Activated T-helper 17 cell treated with anti-CD3 and anti-CD28 coated beads, Interleukin-2, amount 50 U/mL, for 72 hours (primary cell): Measurements from ENCODE around the gene AOPEP. TPM values are rescaled to one million over a fixed set of nuclear protein-coding genes. Genes with fewer than 3 reads are reported as not detected.

Source experiments
- ATAC-seq: fragments of 150-1000 bp; cut with Tn5 transposase; replicated peaks from 2 replicates; pipeline ENCODE4 v1.10.0; 2021; ENCODE audit warnings: mild to moderate bottlenecking, moderate library complexity
- H3K27ac Mint-ChIP-seq: one replicate; pipeline ENCODE4 v1.8.0; 2022; ENCODE audit warnings: mixed read lengths
- H3K27me3 Mint-ChIP-seq: one replicate; pipeline ENCODE4 v1.8.0; 2022; ENCODE audit warnings: mixed read lengths
- H3K36me3 Mint-ChIP-seq: one replicate; pipeline ENCODE4 v1.8.0; 2022; ENCODE audit warnings: low read depth, mild to moderate bottlenecking, mixed read lengths
- H3K4me1 Mint-ChIP-seq: one replicate; pipeline ENCODE4 v1.8.0; 2022; ENCODE audit warnings: mixed read lengths
- H3K4me3 Mint-ChIP-seq: one replicate; pipeline ENCODE4 v1.8.0; 2022; ENCODE audit warnings: mild to moderate bottlenecking, mixed read lengths
- H3K9me3 Mint-ChIP-seq: one replicate; pipeline ENCODE4 v1.8.0; 2022; ENCODE audit warnings: mixed read lengths
- total RNA-seq, 2 donors: library from RNA; stranded (reverse); gene quantifications; one replicate each; pipeline ENCODE4 v1.2.3, GENCODE V29; 2022

Gene AOPEP
- total RNA-seq, 2 donors from 2014 or later = 15.5 to 16.4 TPM

DNA sequence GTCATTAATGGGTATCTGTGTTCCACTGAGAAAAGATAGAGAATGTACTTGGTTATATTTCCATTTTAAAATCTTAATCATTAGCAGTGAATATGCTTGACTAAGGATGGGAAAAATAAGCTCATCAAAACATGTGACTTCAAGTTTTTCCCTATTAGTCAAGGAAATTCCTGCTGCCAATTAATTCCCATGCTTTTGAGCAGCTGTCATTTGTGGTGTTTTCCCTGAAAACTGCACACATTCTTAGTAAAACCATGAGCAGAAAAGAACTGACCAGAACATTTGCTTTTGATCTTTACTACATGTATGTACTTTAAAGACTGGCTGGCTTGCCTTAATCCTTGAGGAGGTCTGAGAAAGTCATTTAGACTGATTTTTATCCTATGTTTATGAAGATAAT, 75.2 kb downstream of the AOPEP start:
- Mint-ChIP-seq H3K36me3 (peaks cover 33% of the 10 kb centered on the region), H3K4me1 (peaks cover 14% of the 10 kb centered on the region), H3K27me3 (no peaks in the 10 kb centered on the region), H3K9me3 (no peaks in the 10 kb centered on the region), H3K4me3 (no peak overlapping the region), H3K27ac (no peak overlapping the region)
- ATAC-seq = no peak

DNA sequence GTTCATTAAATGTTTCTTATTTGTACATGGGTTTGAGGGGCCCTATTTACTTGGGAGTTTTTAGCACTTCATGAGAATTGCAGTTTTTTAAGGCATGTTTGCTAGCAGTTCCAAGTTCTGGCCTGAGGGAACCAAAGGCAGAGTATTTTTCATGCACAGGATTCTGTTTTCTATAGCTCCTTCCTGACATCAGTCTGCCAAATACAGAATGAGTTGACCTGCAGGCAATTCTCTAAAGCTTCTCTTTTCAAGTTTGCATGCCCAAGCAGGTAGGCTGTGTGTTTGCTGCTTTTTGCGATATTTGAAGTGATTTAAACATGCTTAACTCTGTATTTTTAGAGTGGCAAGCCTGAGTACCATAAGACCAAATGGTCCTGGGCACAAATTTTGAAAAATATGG, 75.8 kb downstream of the AOPEP start:
- Mint-ChIP-seq H3K27ac (no peak overlapping the region), H3K27me3 (no peaks in the 10 kb centered on the region), H3K4me3 (no peak overlapping the region), H3K36me3 (peaks cover 34% of the 10 kb centered on the region), H3K9me3 (no peaks in the 10 kb centered on the region), H3K4me1 (peaks cover 14% of the 10 kb centered on the region)
- ATAC-seq = no peak

DNA sequence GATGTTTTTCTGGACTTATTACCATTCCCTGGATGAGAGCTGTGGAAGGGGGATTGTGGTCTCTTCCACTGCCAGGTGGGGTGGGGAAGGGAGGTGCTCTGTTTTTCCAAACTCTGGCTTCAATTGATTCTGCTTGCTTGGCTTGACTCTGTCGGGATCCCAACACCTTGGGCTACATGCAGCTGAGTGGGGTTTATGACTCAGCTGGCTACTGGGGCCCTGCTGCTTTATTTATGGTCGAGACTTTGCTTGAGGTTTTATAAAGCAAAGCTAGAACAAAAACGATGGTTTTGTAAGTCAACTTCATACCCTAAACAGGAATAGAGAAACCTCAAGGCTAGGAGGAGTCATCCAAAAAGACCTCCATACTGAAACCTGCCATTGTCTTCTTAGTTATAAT, 76.3 kb downstream of the AOPEP start:
- peak; percentile 94 for ATAC-seq
- Mint-ChIP-seq H3K27ac (peak overlapping the region; percentile 63), H3K4me3 (peak overlapping the region; percentile 38), H3K4me1 (peaks cover 14% of the 10 kb centered on the region), H3K9me3 (no peaks in the 10 kb centered on the region), H3K36me3 (peaks cover 40% of the 10 kb centered on the region), H3K27me3 (no peaks in the 10 kb centered on the region)

DNA sequence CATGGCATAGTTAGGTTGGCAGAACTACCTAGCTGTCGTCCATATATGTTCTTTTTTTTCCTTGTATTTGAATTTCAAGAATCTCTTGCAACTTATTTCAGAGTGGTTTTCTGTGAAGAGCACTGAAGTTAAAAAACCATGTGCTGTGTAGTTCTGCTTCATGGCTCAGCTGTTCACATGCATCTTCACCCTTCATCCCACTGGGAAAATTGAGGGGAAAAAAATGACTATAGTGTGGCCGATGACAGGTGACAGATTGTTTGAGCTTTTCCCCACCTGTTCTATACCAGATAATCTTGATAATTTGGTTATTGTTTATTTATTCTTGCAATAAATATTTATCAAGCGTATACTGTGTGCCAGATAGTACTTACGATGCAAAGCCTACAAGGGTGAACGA, 77.8 kb downstream of the AOPEP start:
- Mint-ChIP-seq H3K4me1 (peaks cover 14% of the 10 kb centered on the region), H3K36me3 (peaks cover 50% of the 10 kb centered on the region), H3K27me3 (no peaks in the 10 kb centered on the region), H3K9me3 (no peaks in the 10 kb centered on the region), H3K27ac (no peak overlapping the region), H3K4me3 (peak overlapping the region; percentile 26)
- ATAC-seq = no peak

DNA sequence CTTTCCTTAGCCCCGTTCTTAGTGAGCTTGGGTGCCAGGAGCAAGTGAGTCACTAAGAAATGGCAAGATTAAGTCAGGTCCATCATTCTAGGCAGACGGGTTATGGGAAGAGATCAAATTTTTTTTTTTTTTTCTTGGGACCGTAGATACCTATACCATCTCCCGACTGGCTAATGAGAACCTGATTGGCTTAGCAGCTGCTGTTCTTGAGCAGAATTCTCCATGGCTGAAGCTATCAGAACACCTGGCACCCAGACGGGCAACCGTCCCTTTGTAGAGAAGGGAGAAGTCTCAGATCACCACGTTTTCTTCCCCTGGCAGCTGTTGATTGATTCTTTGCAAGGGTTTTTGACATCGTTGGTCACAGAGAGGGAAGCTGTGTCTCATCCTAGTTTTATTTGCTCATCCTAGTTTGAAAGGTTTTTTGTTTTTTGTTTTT, 78.6 kb downstream of the AOPEP start:
- H3K4me1 Mint-ChIP-seq = peaks cover 11% of the 10 kb centered on the region
- H3K27me3 Mint-ChIP-seq = no peaks in the 10 kb centered on the region
- H3K9me3 Mint-ChIP-seq = no peaks in the 10 kb centered on the region
- H3K4me3 Mint-ChIP-seq = no peak overlapping the region
- no peak for ATAC-seq
- peaks cover 46% of the 10 kb centered on the region for H3K36me3 Mint-ChIP-seq
- no peak overlapping the region for H3K27ac Mint-ChIP-seq

DNA sequence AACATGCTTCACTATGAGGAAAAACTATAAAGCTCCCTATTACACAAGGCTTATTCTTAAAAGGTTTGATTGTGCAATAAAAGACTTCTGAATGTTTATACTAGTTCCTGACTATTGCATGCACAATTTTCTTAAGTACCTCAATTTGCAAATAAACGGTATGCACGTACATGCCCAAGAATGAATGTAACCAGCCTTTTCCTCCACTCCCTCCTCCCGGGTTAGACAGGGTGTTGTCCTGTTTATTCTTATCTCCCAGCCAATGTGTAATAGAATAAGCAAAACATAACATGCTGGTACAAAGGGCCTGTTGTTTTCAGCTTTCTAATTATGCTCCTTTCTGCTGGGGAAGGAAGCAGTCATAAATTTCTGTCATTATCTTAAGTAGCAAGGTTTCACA, 79.1 kb downstream of the AOPEP start:
- H3K4me3 Mint-ChIP-seq = no peak overlapping the region
- no peak for ATAC-seq
- H3K9me3 Mint-ChIP-seq = no peaks in the 10 kb centered on the region
- peaks cover 41% of the 10 kb centered on the region for H3K36me3 Mint-ChIP-seq
- no peak overlapping the region for H3K27ac Mint-ChIP-seq
- peaks cover 10% of the 10 kb centered on the region for H3K4me1 Mint-ChIP-seq
- no peaks in the 10 kb centered on the region for H3K27me3 Mint-ChIP-seq

DNA sequence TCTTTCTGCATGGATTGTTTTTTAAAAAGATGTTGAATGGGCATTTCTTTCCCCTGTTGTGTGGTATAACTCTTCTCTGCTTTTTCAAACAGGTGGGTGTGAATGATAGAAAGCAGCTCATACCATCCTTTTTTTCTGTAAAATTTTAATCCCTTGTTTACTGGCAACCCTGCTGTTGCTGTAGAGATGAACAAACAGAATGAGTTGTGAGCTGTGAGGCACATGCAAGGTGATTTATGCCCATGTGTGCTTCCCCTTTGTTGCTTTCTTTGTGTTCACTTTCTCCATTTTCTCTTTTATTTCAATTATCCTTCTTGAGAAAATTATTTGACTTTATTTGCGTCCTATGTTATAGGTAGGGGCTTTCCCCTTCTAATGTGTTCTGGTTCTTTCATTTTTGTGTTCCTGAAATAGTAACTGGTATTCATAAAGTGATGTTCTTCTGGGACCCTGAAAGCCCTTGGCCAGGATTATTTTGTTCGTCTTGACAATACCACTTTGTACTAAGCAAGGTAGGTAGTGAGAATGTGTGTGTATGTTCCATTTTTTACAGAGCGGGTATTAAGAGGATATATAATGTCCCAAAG, 79.9 kb downstream of the AOPEP start:
- Mint-ChIP-seq H3K4me3 (no peak overlapping the region), H3K27ac (no peak overlapping the region), H3K36me3 (peaks cover 33% of the 10 kb centered on the region), H3K9me3 (no peaks in the 10 kb centered on the region), H3K27me3 (no peaks in the 10 kb centered on the region), H3K4me1 (peaks cover 10% of the 10 kb centered on the region)
- ATAC-seq = no peak

DNA sequence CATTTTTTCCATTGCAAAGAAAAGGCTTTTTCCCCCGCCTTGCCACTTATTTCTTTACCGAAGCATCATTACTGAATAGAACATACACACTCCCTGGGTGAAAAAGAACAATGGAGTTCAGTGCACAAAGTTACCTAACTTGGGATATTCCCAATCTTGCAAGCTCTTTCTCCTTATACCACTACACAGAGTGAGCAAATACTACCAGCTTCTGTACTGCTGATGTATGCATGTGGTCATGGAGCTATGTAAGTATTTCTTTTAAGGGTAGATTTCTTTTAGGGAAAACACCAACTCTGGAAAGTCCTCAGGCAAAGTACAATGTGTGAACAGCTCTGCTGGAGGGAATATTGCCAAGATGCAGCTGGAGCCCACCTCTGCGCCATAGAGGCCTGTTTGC, 81.1 kb downstream of the AOPEP start:
- H3K9me3 Mint-ChIP-seq = no peaks in the 10 kb centered on the region
- no peak for ATAC-seq

DNA sequence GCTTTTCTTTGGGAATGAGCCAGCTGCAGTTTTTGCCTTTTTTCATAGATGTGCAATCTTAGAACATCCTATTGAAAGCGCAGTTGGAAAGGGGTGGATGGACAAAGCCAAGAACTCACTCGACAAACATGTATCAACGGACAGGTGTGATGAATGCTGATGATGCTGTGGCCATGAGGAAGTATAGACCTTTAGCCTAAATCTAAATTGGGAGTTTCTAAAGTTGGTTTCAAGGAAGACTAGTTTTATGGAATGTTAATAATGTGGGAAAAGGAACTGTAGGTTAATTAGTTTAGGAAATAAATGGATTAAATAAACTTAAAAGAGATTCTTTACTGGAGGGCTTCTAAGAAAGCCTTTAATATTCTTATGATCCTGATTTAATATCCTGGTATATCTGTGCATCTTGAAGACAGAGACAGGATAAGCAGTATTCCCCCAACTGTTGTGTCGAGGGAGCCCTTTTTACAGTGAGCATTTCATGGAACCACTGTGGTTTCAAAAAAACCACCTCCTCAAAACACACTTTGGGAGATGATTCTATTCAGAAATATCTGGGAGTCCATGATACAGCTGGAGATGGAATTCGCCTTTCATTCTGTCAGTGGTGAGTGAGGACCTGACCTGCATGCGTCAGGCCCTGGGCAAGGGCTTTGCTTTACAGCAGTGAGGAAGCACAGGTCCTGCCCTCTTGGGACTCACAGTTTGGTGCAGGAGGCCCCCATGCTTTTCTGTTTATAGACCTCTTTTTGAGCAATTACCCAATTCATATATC, 82.6 kb downstream of the AOPEP start:
- no peaks in the 10 kb centered on the region for H3K27me3 Mint-ChIP-seq
- H3K4me1 Mint-ChIP-seq = peaks cover 5% of the 10 kb centered on the region
- H3K36me3 Mint-ChIP-seq = peaks cover 23% of the 10 kb centered on the region
- no peak overlapping the region for H3K4me3 Mint-ChIP-seq
- ATAC-seq = no peak
- H3K9me3 Mint-ChIP-seq = no peaks in the 10 kb centered on the region
- no peak overlapping the region for H3K27ac Mint-ChIP-seq

More for the DNA sequence above, 81.1 kb downstream of the AOPEP start:
- Mint-ChIP-seq H3K36me3 (peaks cover 23% of the 10 kb centered on the region), H3K27me3 (no peaks in the 10 kb centered on the region), H3K4me3 (no peak overlapping the region), H3K27ac (no peak overlapping the region), H3K4me1 (peaks cover 12% of the 10 kb centered on the region)

DNA sequence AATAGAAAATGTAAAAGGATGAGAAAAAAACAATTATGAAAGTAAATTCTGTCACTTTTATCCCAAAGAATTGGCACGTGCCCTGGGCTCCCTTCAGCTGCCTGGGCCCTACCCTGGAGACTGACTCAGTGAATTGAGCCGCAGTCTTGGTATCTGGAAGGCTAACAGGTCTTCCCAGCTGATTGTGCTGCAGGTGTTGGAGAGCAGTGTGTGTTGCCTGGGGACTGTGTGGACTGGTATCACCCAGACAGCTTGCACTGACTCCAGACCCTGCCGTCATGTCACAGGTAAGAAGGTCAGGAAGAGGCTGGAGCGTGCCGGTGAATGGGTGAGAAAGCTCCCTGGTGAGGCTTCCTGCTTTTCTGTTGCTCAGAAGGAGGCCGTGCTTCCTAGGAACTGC, 83.3 kb downstream of the AOPEP start:
- no peak for ATAC-seq
- Mint-ChIP-seq H3K27ac (no peak overlapping the region), H3K4me3 (no peak overlapping the region), H3K36me3 (peaks cover 23% of the 10 kb centered on the region), H3K4me1 (peaks cover 5% of the 10 kb centered on the region), H3K27me3 (no peaks in the 10 kb centered on the region), H3K9me3 (no peaks in the 10 kb centered on the region)

DNA sequence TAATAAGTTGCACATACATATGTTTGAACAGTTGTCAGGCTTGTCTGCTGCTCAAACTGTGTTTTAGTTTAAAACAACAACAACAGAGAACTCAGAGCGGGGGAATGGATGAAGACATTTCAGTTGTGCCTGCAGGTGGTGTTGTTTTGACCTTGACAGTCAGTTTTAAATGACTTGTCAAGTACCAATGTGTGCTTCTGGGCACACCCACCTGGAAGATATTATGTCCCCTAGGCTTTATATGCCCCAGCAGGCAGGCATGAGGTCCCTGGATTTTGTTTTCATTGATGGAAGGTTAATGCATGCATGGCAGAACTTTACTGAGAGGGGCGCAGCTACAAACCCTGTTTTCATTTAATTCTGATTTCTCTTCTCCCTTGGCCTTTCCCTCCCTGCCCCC, 84.6 kb downstream of the AOPEP start:
- H3K4me3 Mint-ChIP-seq = no peak overlapping the region
- ATAC-seq = no peak
- H3K9me3 Mint-ChIP-seq = no peaks in the 10 kb centered on the region
- peaks cover 21% of the 10 kb centered on the region for H3K36me3 Mint-ChIP-seq
- no peak overlapping the region for H3K27ac Mint-ChIP-seq
- H3K4me1 Mint-ChIP-seq = peaks cover 5% of the 10 kb centered on the region
- H3K27me3 Mint-ChIP-seq = no peaks in the 10 kb centered on the region

DNA sequence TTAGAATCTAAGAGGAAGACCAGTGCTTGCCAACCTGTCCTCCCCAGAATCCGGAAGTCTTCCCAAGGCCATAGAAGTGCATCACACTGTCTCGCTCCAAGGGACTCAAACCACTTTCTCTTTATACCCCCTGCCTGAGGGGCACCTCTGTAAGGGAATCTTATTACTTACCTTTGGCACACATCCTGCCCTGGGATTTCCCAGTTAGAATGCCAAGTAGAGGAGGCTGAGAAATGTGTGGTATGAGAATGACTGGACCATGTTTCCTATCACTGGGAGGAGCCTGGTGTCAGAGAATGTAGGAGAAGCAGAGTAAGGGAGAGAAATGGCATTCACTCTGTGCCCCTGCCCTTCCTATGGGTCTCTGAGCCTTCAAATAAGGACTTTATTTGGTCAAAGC, 85.8 kb downstream of the AOPEP start:
- Mint-ChIP-seq H3K27me3 (no peaks in the 10 kb centered on the region), H3K9me3 (no peaks in the 10 kb centered on the region), H3K4me3 (no peak overlapping the region), H3K27ac (peak overlapping the region; percentile 34), H3K4me1 (peaks cover 5% of the 10 kb centered on the region), H3K36me3 (peaks cover 14% of the 10 kb centered on the region)
- peak; percentile 76 for ATAC-seq

DNA sequence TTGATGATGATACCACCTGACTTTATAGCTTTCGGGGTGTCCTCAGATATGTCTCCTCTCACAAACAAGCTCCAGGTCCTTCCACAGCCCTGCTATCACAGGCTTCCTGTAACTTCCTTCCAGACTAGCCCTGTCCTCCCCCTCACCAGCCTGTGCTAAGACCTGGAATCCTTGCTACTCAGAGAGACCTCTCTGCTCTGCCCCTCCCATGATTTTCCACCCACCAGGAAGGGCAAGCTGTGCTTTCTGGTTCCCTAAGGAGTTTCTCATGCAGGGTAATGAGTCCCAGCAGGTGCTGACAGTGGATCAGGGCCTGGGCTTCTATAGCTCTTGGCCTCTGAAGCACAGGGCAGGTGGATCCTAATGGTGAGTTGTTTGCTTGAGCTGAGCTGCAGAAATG, 86.9 kb downstream of the AOPEP start:
- peak overlapping the region; percentile 25 for H3K27ac Mint-ChIP-seq
- H3K27me3 Mint-ChIP-seq = no peaks in the 10 kb centered on the region
- H3K36me3 Mint-ChIP-seq = peaks cover 4% of the 10 kb centered on the region
- H3K4me1 Mint-ChIP-seq = peaks cover 5% of the 10 kb centered on the region
- no peaks in the 10 kb centered on the region for H3K9me3 Mint-ChIP-seq
- H3K4me3 Mint-ChIP-seq = no peak overlapping the region
- no peak for ATAC-seq

DNA sequence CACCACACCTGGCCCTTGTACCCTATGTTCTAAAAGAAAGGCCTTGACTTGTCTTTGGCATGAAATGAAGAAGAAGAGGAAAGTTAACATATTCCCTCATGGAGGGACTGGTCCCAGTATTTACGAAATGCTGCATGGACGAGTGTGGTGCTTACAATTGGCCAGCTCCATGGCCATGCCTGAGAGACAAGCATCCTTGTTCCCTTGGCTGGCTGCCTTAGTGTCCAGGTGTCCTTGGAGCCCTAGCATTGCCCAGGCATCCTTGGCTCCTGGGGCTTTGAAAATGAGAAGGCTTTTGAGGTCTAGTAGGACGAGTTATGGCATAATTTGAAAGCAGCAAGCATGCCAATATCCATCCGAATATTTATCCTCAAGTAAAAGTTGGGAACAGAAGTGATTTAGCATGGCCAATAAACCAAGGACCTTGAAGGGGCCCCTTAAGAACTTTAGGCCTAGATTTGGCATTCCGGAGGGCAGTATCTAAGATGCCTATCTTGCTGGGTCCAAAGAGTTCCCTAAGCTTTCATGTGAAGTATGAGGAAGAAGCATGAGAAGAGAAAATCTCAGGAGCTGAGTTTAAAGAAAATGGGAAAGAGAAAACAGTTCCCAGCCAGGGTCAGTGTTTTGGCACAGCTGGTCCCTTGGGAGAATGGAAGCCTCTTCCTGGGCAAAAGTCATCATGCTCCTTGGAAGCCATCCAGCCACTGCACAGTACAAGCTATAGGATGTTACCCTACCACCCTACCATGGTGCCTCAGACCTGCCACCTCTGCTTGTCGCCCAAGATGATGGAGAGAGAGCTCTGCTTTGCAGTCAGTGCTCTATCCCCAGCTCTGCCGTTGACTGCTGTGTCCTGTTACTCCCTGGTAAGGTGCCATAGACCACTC, 91.0 kb downstream of the AOPEP start:
- peaks cover 5% of the 10 kb centered on the region for H3K36me3 Mint-ChIP-seq
- H3K27me3 Mint-ChIP-seq = no peaks in the 10 kb centered on the region
- H3K27ac Mint-ChIP-seq = no peak overlapping the region
- no peak for ATAC-seq
- H3K9me3 Mint-ChIP-seq = no peaks in the 10 kb centered on the region
- no peak overlapping the region for H3K4me3 Mint-ChIP-seq
- H3K4me1 Mint-ChIP-seq = peaks cover 9% of the 10 kb centered on the region

DNA sequence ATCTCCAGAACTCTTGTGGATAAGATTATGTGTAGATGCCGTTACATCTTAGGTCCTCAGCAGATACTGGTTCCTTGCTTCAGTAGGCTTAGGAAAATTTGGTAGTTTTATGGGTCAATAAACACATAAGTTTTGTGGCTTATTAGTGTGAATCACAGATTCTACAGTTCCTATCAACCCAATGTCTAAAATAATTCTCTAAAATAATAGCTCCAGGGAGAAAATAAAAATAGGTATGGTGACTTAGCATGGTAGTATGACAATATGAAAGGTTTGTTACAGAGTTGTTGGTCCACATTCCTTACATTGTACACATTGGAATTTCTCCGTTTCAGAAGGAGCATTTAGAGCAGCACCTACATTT, 91.7 kb downstream of the AOPEP start:
- no peak overlapping the region for H3K4me3 Mint-ChIP-seq
- peaks cover 5% of the 10 kb centered on the region for H3K36me3 Mint-ChIP-seq
- ATAC-seq = no peak
- no peaks in the 10 kb centered on the region for H3K27me3 Mint-ChIP-seq
- peaks cover 6% of the 10 kb centered on the region for H3K4me1 Mint-ChIP-seq
- no peak overlapping the region for H3K27ac Mint-ChIP-seq
- no peaks in the 10 kb centered on the region for H3K9me3 Mint-ChIP-seq
